HepG2 (cell line): ENCODE measurements around the gene DCUN1D4. TPM values are rescaled to one million over a fixed set of nuclear protein-coding genes. Genes with fewer than 3 reads are reported as not detected.

Experiments
- ATAC-seq: fragments of 200-7000 bp; cut with Tn5 transposase; 3 replicates; pipeline ENCODE4 v1.9.1; 2020; ENCODE audit warnings: mild to moderate bottlenecking, moderate library complexity
- BruUV-seq: library from RNA; stranded (reverse); fragments of 400-500 nt; replicated peaks from 2 replicates; lab custom pipeline; 2021; lab: Mats Ljungman, UMichigan
- CTCF ChIA-PET: fragments of 300-600 bp; formaldehyde crosslinking; extraction: SDS; loops from one replicate; lab custom pipeline; 2021; ENCODE audit warnings: low total read pairs, inconsistent platforms, low intra/inter-chr PET ratio; lab: Yijun Ruan, JAX
- POLR2A ChIA-PET: fragments of 350-600 bp; sonication (Branson Sonifier 250); formaldehyde crosslinking; loops from one replicate; lab custom pipeline; 2020; ENCODE audit warnings: antibody characterized with exemption, inconsistent platforms; lab: Yijun Ruan, JAX
- DNase-seq: peaks from one replicate; pipeline ENCODE4 v3.0.0-alpha.2; 2015; ENCODE audit warnings: low spot score
- FAIRE-seq: peaks from 3 replicates; lab custom pipeline; 2011; peaks lifted over from hg19 to GRCh38; lab: Jason Lieb, UNC
- H2AFZ ChIP-seq: one replicate; pipeline ENCODE4 v1.6.1; 2011; ENCODE audit warnings: low read length, inconsistent platforms
- H3K27ac ChIP-seq: fragments of 300-600 bp; 3 replicates; pipeline ENCODE4 v1.8.0; 2011; ENCODE audit warnings: mixed run types, mild to moderate bottlenecking, mixed read lengths, low read length, inconsistent platforms; ENCODE audit not compliant: insufficient read depth; ENCODE audit errors: extremely low read length
- H3K27me3 ChIP-seq, 2 experiments: fragments of 200-600 bp in 1 of 2; 2 replicates in 1 of 2; 3 replicates in 1 of 2; pipeline versions ENCODE4 v1.6.0 to v1.8.0; 2011; ENCODE audit warnings: low read length in 2 of 2, mild to moderate bottlenecking in 2 of 2, moderate library complexity in 2 of 2, inconsistent platforms in 1 of 2; ENCODE audit not compliant: insufficient read depth in 2 of 2, control insufficient read depth in 1 of 2
- H3K36me3 ChIP-seq, 2 experiments: fragments of 200-600 bp in 1 of 2; replicated peaks in 1 of 2; 2 replicates in 1 of 2; 3 replicates in 1 of 2; pipeline versions ENCODE4 v1.5.1 to v1.8.0; 2011; ENCODE audit warnings: low read length in 2 of 2, inconsistent platforms in 1 of 2; ENCODE audit not compliant: insufficient read depth in 2 of 2, control insufficient read depth in 1 of 2
- H3K4me1 ChIP-seq: 2 replicates; pipeline ENCODE4 v1.5.1; 2012; ENCODE audit warnings: low read length, inconsistent platforms; ENCODE audit not compliant: insufficient read depth
- H3K4me2 ChIP-seq: 2 replicates; pipeline ENCODE4 v1.6.0; 2011; ENCODE audit warnings: low read depth, low read length, inconsistent platforms
- H3K4me3 ChIP-seq, 3 experiments: fragments of 200-600 bp in 1 of 3; sonication (generic), shearing (Covaris generic) in 1 of 3; replicated peaks in 1 of 3; 2 replicates each; pipeline ENCODE4 v1.5.1; 2011 to 2016; ENCODE audit warnings: low read length in 3 of 3, inconsistent platforms in 2 of 3, low read depth in 2 of 3, mild to moderate bottlenecking in 2 of 3, control low read depth in 1 of 3, mixed read lengths in 1 of 3; ENCODE audit not compliant: insufficient read depth in 1 of 3
- H3K79me2 ChIP-seq: one replicate; pipeline ENCODE4 v1.6.1; 2011; ENCODE audit warnings: low read length, inconsistent platforms; ENCODE audit not compliant: insufficient read depth
- H3K9ac ChIP-seq: 2 replicates; pipeline ENCODE4 v1.6.0; 2011; ENCODE audit warnings: mild to moderate bottlenecking, low read depth, low read length, inconsistent platforms; ENCODE audit not compliant: insufficient read depth
- H3K9me3 ChIP-seq: 2 replicates; pipeline ENCODE4 v1.5.1; 2012; ENCODE audit warnings: mild to moderate bottlenecking, low read length
- H4K20me1 ChIP-seq: 2 replicates; pipeline ENCODE4 v1.6.0; 2011; ENCODE audit warnings: inconsistent platforms, mild to moderate bottlenecking, low read length, moderate library complexity; ENCODE audit not compliant: insufficient read depth
- ASH2L ChIP-seq: fragments of 300-600, 200-600 bp; sonication (generic); IDR thresholded peaks from 2 replicates; pipeline ENCODE4 v1.7.0; 2017; ENCODE audit warnings: low read depth, mild to moderate bottlenecking, moderate library complexity, mixed read lengths, low read length; ENCODE audit not compliant: insufficient read length
- DR1 ChIP-seq: sonication (generic); formaldehyde crosslinking; IDR thresholded peaks from 2 replicates; pipeline ENCODE4 v1.8.0; 2021; ENCODE audit warnings: mild to moderate bottlenecking, missing genetic modification reagents, inconsistent platforms
- GATA4 ChIP-seq: sonication (generic); IDR thresholded peaks from 2 replicates; pipeline ENCODE4 v1.6.1; 2016; ENCODE audit warnings: antibody characterized with exemption, low read depth, borderline replicate concordance
- GFI1 ChIP-seq: sonication (generic); formaldehyde crosslinking; IDR thresholded peaks from 2 replicates; pipeline ENCODE4 v1.5.0; 2020; ENCODE audit warnings: missing genetic modification reagents, mild to moderate bottlenecking, borderline replicate concordance
- KLF6 ChIP-seq: IDR thresholded peaks from 2 replicates; pipeline ENCODE4 v1.8.0; 2016; ENCODE audit warnings: missing biosample characterization, missing genetic modification reagents
- LCORL ChIP-seq, 2 experiments: fragments of 450-650 bp in 1 of 2; sonication (generic) in 1 of 2; formaldehyde crosslinking in 1 of 2; IDR thresholded peaks; 2 replicates each; pipeline versions ENCODE4 v1.5.0 to v1.6.1; 2017 to 2020; ENCODE audit warnings: antibody characterized with exemption in 1 of 2, missing genetic modification reagents in 1 of 2
- PAF1 ChIP-seq: IDR thresholded peaks from 2 replicates; pipeline ENCODE4 v1.6.1; 2016; ENCODE audit warnings: missing genetic modification reagents, missing compliant biosample characterization
- ZKSCAN8 ChIP-seq: IDR thresholded peaks from 2 replicates; pipeline ENCODE4 v1.6.1; 2016; ENCODE audit warnings: borderline replicate concordance, missing genetic modification reagents, missing compliant biosample characterization
- ZMAT3 ChIP-seq: sonication (generic); formaldehyde crosslinking; conservative IDR thresholded peaks from 2 replicates; pipeline ENCODE4 v1.7.0; 2021; ENCODE audit warnings: missing genetic modification reagents
- ZNF382 ChIP-seq: sonication (generic); formaldehyde crosslinking; IDR thresholded peaks from 2 replicates; pipeline ENCODE4 v1.5.0; 2020; ENCODE audit warnings: missing genetic modification reagents, mild to moderate bottlenecking, borderline replicate concordance
- ZNF816 ChIP-seq: sonication (generic); formaldehyde crosslinking; IDR thresholded peaks from 2 replicates; pipeline ENCODE4 v1.8.0; 2022; ENCODE audit warnings: missing genetic modification reagents, mild to moderate bottlenecking, borderline replicate concordance
- WGBS: methylation state at CpG from one replicate; pipeline ENCODE4 v1.1.6; 2017; ENCODE audit warnings: low lambda C conversion rate; 5-methylcytosine and 5-hydroxymethylcytosine counted together
- in situ Hi-C: cut with HindIII; loops from 2 replicates; pipeline ENCODE4 v1.10.0; 2017; ENCODE audit warnings: low pct_unique_long_range_greater_than_20kb; ENCODE audit not compliant: extremely low pct_ligation_motif_present
- intact Hi-C: fragments of 100-400 bp; cut with micrococcal nuclease; formaldehyde crosslinking; loops from one replicate; pipeline ENCODE4 v1.10.0; 2022; ENCODE audit not compliant: unreplicated experiment
- polyA plus RNA-seq, 8 experiments: library from polyadenylated mRNA; depleted of rRNA in 3 of 8; stranded (reverse) in 7 of 8; unstranded in 1 of 8; fragments of >200 nt; fragmentation: Illumina TruSeq in 4 of 8; extraction: Trizol in 4 of 8; gene quantifications; 2 replicates each; pipeline versions ENCODE4 v1.2.1 to v1.2.3, GENCODE V29; 2011 to 2016; ENCODE audit warnings: low read depth in 4 of 8, missing spikeins in 1 of 8, mixed read lengths in 1 of 8; ENCODE audit not compliant: insufficient read depth in 1 of 8
- total RNA-seq, 5 experiments: library from RNA; depleted of rRNA; stranded (reverse); fragments of >200 nt; fragmentation: Illumina TruSeq; extraction: Trizol; gene quantifications; 2 replicates each; pipeline ENCODE4 v1.2.3, GENCODE V29; 2016; ENCODE audit warnings: low read depth in 1 of 5
- TF ChIP-seq, protein P1 (sequence below): sonication (generic); formaldehyde crosslinking; conservative IDR thresholded peaks from 2 replicates; pipeline ENCODE4 v1.4.0; 2020; ENCODE audit warnings: mild to moderate bottlenecking, missing genetic modification reagents, moderate library complexity
- TF ChIP-seq, protein P2 (sequence below): sonication (generic); formaldehyde crosslinking; IDR thresholded peaks from 2 replicates; pipeline ENCODE4 v1.4.0; 2020; ENCODE audit warnings: missing genetic modification reagents
- TF ChIP-seq, protein P3 (sequence below): sonication (generic); formaldehyde crosslinking; IDR thresholded peaks from 2 replicates; pipeline ENCODE4 v1.5.0; 2020; ENCODE audit warnings: mild to moderate bottlenecking, missing genetic modification reagents, moderate library complexity
- TF ChIP-seq, protein P4 (sequence below): sonication (generic); formaldehyde crosslinking; IDR thresholded peaks from 2 replicates; pipeline ENCODE4 v1.4.0; 2020; ENCODE audit warnings: missing genetic modification reagents

The DCUN1D4 gene
- total and polyA plus RNA-seq, 2 of the 13 experiments (the other 11 are each of a cell fraction or from before 2014, with no cell fraction given) = 27.9 to 44.4 TPM

DNA sequence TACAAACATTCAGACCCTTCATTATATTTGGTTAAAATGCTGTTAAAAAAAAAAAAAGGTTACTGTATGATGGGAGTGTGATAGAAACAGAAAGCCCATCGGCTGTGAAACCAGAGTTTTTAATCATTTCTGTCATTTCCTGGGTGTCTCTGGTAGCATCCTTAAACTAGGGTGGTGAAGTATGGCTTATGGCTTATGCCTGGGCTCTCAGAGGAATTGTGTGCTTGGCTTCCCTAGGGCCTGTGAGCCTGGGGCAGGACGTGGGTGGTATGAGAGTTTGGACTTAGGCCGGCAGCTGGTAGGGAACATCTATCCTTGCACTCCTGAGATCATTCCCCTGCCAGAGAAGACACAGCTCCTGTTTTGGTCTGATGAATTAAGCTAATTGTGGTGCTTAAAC, 52.2 kb downstream of the DCUN1D4 start (continued):
- TF ChIP-seq, protein P1, sequence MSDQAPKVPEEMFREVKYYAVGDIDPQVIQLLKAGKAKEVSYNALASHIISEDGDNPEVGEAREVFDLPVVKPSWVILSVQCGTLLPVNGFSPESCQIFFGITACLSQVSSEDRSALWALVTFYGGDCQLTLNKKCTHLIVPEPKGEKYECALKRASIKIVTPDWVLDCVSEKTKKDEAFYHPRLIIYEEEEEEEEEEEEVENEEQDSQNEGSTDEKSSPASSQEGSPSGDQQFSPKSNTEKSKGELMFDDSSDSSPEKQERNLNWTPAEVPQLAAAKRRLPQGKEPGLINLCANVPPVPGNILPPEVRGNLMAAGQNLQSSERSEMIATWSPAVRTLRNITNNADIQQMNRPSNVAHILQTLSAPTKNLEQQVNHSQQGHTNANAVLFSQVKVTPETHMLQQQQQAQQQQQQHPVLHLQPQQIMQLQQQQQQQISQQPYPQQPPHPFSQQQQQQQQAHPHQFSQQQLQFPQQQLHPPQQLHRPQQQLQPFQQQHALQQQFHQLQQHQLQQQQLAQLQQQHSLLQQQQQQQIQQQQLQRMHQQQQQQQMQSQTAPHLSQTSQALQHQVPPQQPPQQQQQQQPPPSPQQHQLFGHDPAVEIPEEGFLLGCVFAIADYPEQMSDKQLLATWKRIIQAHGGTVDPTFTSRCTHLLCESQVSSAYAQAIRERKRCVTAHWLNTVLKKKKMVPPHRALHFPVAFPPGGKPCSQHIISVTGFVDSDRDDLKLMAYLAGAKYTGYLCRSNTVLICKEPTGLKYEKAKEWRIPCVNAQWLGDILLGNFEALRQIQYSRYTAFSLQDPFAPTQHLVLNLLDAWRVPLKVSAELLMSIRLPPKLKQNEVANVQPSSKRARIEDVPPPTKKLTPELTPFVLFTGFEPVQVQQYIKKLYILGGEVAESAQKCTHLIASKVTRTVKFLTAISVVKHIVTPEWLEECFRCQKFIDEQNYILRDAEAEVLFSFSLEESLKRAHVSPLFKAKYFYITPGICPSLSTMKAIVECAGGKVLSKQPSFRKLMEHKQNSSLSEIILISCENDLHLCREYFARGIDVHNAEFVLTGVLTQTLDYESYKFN (CRISPR knock-in tag) = no peak
- TF ChIP-seq ASH2L = no peak

DNA sequence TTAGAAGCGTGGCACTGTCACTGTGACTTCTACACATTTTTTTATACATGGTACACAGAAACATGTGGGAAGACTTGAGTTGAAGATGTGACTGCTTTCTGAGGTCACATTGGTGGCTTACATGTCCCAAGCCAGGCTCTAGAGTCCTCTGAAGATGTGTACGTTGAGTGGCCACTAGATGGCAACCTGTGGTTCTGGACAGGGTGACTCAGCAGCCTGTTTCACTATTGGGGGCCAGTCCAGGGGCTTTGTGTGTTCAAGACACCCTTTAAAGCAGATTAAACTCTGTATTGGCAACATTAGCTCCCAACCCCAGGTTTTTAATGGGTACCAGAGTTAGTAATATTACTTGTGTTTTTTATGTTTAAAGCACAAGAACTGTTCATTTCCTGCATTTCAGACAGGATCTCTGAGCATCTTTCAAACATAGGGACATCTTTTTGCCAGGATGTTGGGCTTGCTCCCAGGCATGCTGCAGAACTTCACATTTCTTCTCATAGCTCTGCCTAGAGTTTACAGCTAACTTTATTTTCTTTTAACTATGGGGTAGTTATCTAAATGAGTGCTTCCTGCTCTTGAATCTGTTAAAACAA, 53.0 kb downstream of the DCUN1D4 start:
- FAIRE-seq (peak; percentile 87), ATAC-seq (peak; percentile 100), DNase-seq (peak; percentile 77)
- Histone ChIP-seq H3K27me3 (no peaks in the 10 kb centered on the region), H3K4me2 (no peak overlapping the region), H2AFZ (no peak overlapping the region), H3K4me1 (peaks cover 13% of the 10 kb centered on the region), H3K9ac (no peak overlapping the region), H3K9me3 (no peaks in the 10 kb centered on the region), H4K20me1 (no peaks in the 10 kb centered on the region), H3K79me2 (no peaks in the 10 kb centered on the region), H3K36me3 (peaks cover 3 to 31% of the 10 kb centered on the region in 2 experiments), H3K4me3 (no peak overlapping the region), H3K27ac (peak overlapping the region; percentile 55)
- POLR2A ChIA-PET = interaction anchor here (1.0 kb wide), 2 partner anchors 11 to 13 kb away, joined by 4 to 5 read pairs; no protein-coding TSS in a partner anchor
- no TSS peak for BruUV-seq
- 38% methylated on average over 2 of the region's 2 CpGs for WGBS
- in situ Hi-C loops (loop anchor here (5.0 kb wide), 1 partner anchor 116 kb away; no protein-coding TSS in a partner anchor), intact Hi-C loops (loop anchor here (1.0 kb wide), 2 partner anchors 65 to 119 kb away; no protein-coding TSS in a partner anchor)
- CTCF ChIA-PET = interaction anchor here (1.5 to 2.3 kb wide), 4 partner anchors 10 to 130 kb away, joined by 7 to 14 read pairs (median 10); no protein-coding TSS in a partner anchor
- TF ChIP-seq PAF1 (CRISPR knock-in tag) (no peak), LCORL (IDR thresholded peaks at IDR 0.05) (no peak), LCORL (CRISPR knock-in tag; IDR thresholded peaks at IDR 0.05) (no peak), ZKSCAN8 (no peak), GFI1 (CRISPR knock-in tag) (no peak), ZMAT3 (CRISPR knock-in tag) (no peak), DR1 (CRISPR knock-in tag) (no peak), KLF6 (CRISPR knock-in tag) (no peak), ZNF382 (CRISPR knock-in tag) (no peak), GATA4 (no peak), ZNF816 (CRISPR knock-in tag) (no peak)
- TF ChIP-seq, protein P2, sequence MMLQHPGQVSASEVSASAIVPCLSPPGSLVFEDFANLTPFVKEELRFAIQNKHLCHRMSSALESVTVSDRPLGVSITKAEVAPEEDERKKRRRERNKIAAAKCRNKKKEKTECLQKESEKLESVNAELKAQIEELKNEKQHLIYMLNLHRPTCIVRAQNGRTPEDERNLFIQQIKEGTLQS = 0 out of 2 replicates have a peak, but pooled peaks have one; percentile 19
- TF ChIP-seq, protein P3, sequence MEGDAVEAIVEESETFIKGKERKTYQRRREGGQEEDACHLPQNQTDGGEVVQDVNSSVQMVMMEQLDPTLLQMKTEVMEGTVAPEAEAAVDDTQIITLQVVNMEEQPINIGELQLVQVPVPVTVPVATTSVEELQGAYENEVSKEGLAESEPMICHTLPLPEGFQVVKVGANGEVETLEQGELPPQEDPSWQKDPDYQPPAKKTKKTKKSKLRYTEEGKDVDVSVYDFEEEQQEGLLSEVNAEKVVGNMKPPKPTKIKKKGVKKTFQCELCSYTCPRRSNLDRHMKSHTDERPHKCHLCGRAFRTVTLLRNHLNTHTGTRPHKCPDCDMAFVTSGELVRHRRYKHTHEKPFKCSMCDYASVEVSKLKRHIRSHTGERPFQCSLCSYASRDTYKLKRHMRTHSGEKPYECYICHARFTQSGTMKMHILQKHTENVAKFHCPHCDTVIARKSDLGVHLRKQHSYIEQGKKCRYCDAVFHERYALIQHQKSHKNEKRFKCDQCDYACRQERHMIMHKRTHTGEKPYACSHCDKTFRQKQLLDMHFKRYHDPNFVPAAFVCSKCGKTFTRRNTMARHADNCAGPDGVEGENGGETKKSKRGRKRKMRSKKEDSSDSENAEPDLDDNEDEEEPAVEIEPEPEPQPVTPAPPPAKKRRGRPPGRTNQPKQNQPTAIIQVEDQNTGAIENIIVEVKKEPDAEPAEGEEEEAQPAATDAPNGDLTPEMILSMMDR (CRISPR knock-in tag) = peak; percentile 87
- TF ChIP-seq, protein P4, sequence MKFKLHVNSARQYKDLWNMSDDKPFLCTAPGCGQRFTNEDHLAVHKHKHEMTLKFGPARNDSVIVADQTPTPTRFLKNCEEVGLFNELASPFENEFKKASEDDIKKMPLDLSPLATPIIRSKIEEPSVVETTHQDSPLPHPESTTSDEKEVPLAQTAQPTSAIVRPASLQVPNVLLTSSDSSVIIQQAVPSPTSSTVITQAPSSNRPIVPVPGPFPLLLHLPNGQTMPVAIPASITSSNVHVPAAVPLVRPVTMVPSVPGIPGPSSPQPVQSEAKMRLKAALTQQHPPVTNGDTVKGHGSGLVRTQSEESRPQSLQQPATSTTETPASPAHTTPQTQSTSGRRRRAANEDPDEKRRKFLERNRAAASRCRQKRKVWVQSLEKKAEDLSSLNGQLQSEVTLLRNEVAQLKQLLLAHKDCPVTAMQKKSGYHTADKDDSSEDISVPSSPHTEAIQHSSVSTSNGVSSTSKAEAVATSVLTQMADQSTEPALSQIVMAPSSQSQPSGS = no peak
